ENCODE results near the gene LEAP2.

GRCh38 chr5:132827943-132828673, 45.4 kb upstream of the LEAP2 start:
- no peak for TF ChIP-seq CTCF (conservative IDR thresholded peaks at IDR 0.05; ENCODE audit: low read depth, low read length)
- TF ChIP-seq USF2 (IDR thresholded peaks at IDR 0.05; ENCODE audit: low read depth, low read length), result no peak
- no peak for TF ChIP-seq RFX5 (IDR thresholded peaks at IDR 0.05; ENCODE audit: low read depth, low read length)
- no peak for TF ChIP-seq MAFK (IDR thresholded peaks at IDR 0.05; ENCODE audit: low read depth, low read length)
- TF ChIP-seq POLR2A (IDR thresholded peaks at IDR 0.05; ENCODE audit: low read depth, low read length), result no peak
- no peak for TF ChIP-seq RCOR1 (IDR thresholded peaks at IDR 0.05; ENCODE audit: insufficient replicate concordance, low read length)
- no peak for TF ChIP-seq ELK1 (IDR thresholded peaks at IDR 0.05; ENCODE audit: borderline replicate concordance, low read depth, low read length)
